Tongue (tissue), 2 donors: Measurements from ENCODE around the gene ZNF800. TPM values are rescaled to one million over a fixed set of nuclear protein-coding genes. Genes with fewer than 3 reads are reported as not detected.
A peak's percentile ranks its signal among the peaks of the same experiment; 100 is the strongest.

Source experiments
- DNase-seq: peaks from one replicate; pipeline ENCODE4 v3.0.0-alpha.2; 2015
- total RNA-seq: library from RNA; depleted of rRNA; stranded (reverse); fragments of >200 nt; gene quantifications from one replicate; pipeline ENCODE4 v1.2.3, GENCODE V29; 2014

ZNF800 gene
- total RNA-seq, 1 donor from 2014 or later, result 36.7 TPM

GRCh38 chr7:127347567-127348246, 44.8 kb downstream of the ZNF800 start:
- DNase-seq, result peak; percentile 82

GRCh38 chr7:127346575-127347256, 45.8 kb downstream of the ZNF800 start:
- DNase-seq, result no peak

- no peak for DNase-seq
Measured at GRCh38 chr7:127342596-127342995, 49.9 kb downstream of the ZNF800 start.

GRCh38 chr7:127338122-127338521, 54.4 kb downstream of the ZNF800 start:
- no peak for DNase-seq

- no peak for DNase-seq
Measured at GRCh38 chr7:127337581-127337980, 54.9 kb downstream of the ZNF800 start.

GRCh38 chr7:127336458-127336857, 56.0 kb downstream of the ZNF800 start:
- DNase-seq, result no peak

- no peak for DNase-seq
Measured at GRCh38 chr7:127332880-127333279, 59.6 kb downstream of the ZNF800 start.

GRCh38 chr7:127330070-127330469, 62.4 kb downstream of the ZNF800 start:
- no peak for DNase-seq

- DNase-seq, result no peak
Measured at GRCh38 chr7:127322832-127323493, 69.5 kb downstream of the ZNF800 start.

GRCh38 chr7:127322351-127322750, 70.2 kb downstream of the ZNF800 start:
- DNase-seq, result no peak

- DNase-seq, result no peak
Measured at GRCh38 chr7:127320974-127321373, 71.5 kb downstream of the ZNF800 start.

Other genes starting within 250 kb of the ZNF800 start
- gene GRM8, start 139.8 kb downstream of the ZNF800 start, total RNA-seq, result 0.41 TPM
- gene GCC1, start 192.9 kb upstream of the ZNF800 start, total RNA-seq, result 12.7 TPM
- 149 TPM for gene ARF5, start 195.7 kb upstream of the ZNF800 start, total RNA-seq
- gene FSCN3, start 201.0 kb upstream of the ZNF800 start, total RNA-seq, result not detected
- not detected for gene PAX4, start 225.4 kb upstream of the ZNF800 start, total RNA-seq